H9 (cell line): ENCODE data around the gene GMPR. TPM values are rescaled to one million over a fixed set of nuclear protein-coding genes. Genes with fewer than 3 reads are reported as not detected.

Source experiments
- DNase-seq: peaks from one replicate; pipeline ENCODE4 v3.0.0-alpha.2; 2017
- H2AFZ ChIP-seq: one replicate; pipeline ENCODE4 v1.6.1; 2013; ENCODE audit warnings: mild to moderate bottlenecking, low read length, control low read depth, moderate library complexity
- H2AK5ac ChIP-seq: 2 replicates; pipeline ENCODE4 v1.6.1; 2013; ENCODE audit warnings: low read length, control low read depth, mixed read lengths; ENCODE audit not compliant: insufficient read length
- H2BK120ac ChIP-seq: one replicate; pipeline ENCODE4 v1.6.1; 2013; ENCODE audit warnings: low read depth, mild to moderate bottlenecking, low read length, control low read depth, inconsistent platforms; ENCODE audit not compliant: poor library complexity, severe bottlenecking
- H2BK12ac ChIP-seq: 2 replicates; pipeline ENCODE4 v1.6.1; 2013; ENCODE audit warnings: low read length, control low read depth, mixed read lengths, low read depth; ENCODE audit not compliant: insufficient read length
- H2BK15ac ChIP-seq: 2 replicates; pipeline ENCODE4 v1.6.1; 2013; ENCODE audit warnings: low read depth, low read length, control low read depth
- H2BK20ac ChIP-seq: one replicate; pipeline ENCODE4 v1.6.1; 2013; ENCODE audit warnings: low read depth, mild to moderate bottlenecking, low read length, control low read depth, inconsistent platforms; ENCODE audit not compliant: poor library complexity, severe bottlenecking
- H2BK5ac ChIP-seq: 2 replicates; pipeline ENCODE4 v1.6.1; 2013; ENCODE audit warnings: low read length, control low read depth, mixed read lengths; ENCODE audit not compliant: insufficient read length
- H3K14ac ChIP-seq: 2 replicates; pipeline ENCODE4 v1.6.1; 2013; ENCODE audit warnings: low read length, control low read depth; ENCODE audit not compliant: insufficient read depth
- H3K18ac ChIP-seq: 2 replicates; pipeline ENCODE4 v1.6.1; 2013; ENCODE audit warnings: low read depth, mild to moderate bottlenecking, mixed read lengths, low read length, control low read depth; ENCODE audit not compliant: insufficient read length
- H3K23ac ChIP-seq: 2 replicates; pipeline ENCODE4 v1.6.1; 2013; ENCODE audit warnings: low read length, control low read depth, mixed read lengths, low read depth; ENCODE audit not compliant: insufficient read length
- H3K23me2 ChIP-seq: 2 replicates; pipeline ENCODE4 v1.6.1; 2013; ENCODE audit warnings: low read depth, mild to moderate bottlenecking, mixed read lengths, low read length, control low read depth; ENCODE audit not compliant: insufficient read length, poor library complexity, severe bottlenecking
- H3K27ac ChIP-seq: 2 replicates; pipeline ENCODE4 v1.5.1; 2013; ENCODE audit warnings: low read length, control low read depth, mixed read lengths, low read depth; ENCODE audit not compliant: insufficient read length
- H3K27me3 ChIP-seq: 2 replicates; pipeline ENCODE4 v1.6.1; 2013; ENCODE audit warnings: low read length, control low read depth, inconsistent platforms; ENCODE audit not compliant: insufficient read depth
- H3K4ac ChIP-seq: 2 replicates; pipeline ENCODE4 v1.6.1; 2013; ENCODE audit warnings: low read depth, mild to moderate bottlenecking, control low read depth, inconsistent platforms, low read length, moderate library complexity
- H3K4me1 ChIP-seq: 2 replicates; pipeline ENCODE4 v1.6.1; 2013; ENCODE audit warnings: low read length, control low read depth, inconsistent platforms; ENCODE audit not compliant: insufficient read depth
- H3K4me2 ChIP-seq: 2 replicates; pipeline ENCODE4 v1.6.1; 2013; ENCODE audit warnings: low read length, control low read depth, mixed read lengths; ENCODE audit not compliant: insufficient read length, insufficient read depth
- H3K56ac ChIP-seq: 2 replicates; pipeline ENCODE4 v1.6.1; 2013; ENCODE audit warnings: low read depth, mild to moderate bottlenecking, mixed read lengths, low read length, control low read depth; ENCODE audit not compliant: insufficient read length
- H3K79me1 ChIP-seq: 2 replicates; pipeline ENCODE4 v1.6.1; 2013; ENCODE audit warnings: low read depth, mild to moderate bottlenecking, moderate library complexity, low read length, control low read depth, inconsistent platforms; ENCODE audit not compliant: insufficient read depth, poor library complexity, severe bottlenecking
- H3K79me2 ChIP-seq: 2 replicates; pipeline ENCODE4 v1.6.1; 2013; ENCODE audit warnings: low read length, control low read depth, inconsistent platforms; ENCODE audit not compliant: insufficient read depth
- H3K9ac ChIP-seq: 2 replicates; pipeline ENCODE4 v1.6.1; 2013; ENCODE audit warnings: low read length, control low read depth, mixed read lengths; ENCODE audit not compliant: insufficient read length; ENCODE audit errors: extremely low read depth
- H3K9me3 ChIP-seq: one replicate; pipeline ENCODE4 v1.6.1; 2013; ENCODE audit warnings: low read depth, low read length, inconsistent platforms; ENCODE audit not compliant: control insufficient read depth
- H3T11ph ChIP-seq: one replicate; pipeline ENCODE4 v1.6.1; 2013; ENCODE audit warnings: mild to moderate bottlenecking, low read length, control low read depth, inconsistent platforms
- H4K20me1 ChIP-seq: one replicate; pipeline ENCODE4 v1.6.1; 2013; ENCODE audit not compliant: control insufficient read depth, insufficient read length, insufficient read depth
- H4K5ac ChIP-seq: 2 replicates; pipeline ENCODE4 v1.6.1; 2013; ENCODE audit warnings: low read depth, mild to moderate bottlenecking, mixed read lengths, low read length, control low read depth; ENCODE audit not compliant: insufficient read length
- H4K8ac ChIP-seq: replicated peaks from 2 replicates; pipeline ENCODE4 v1.6.1; 2013; ENCODE audit warnings: low read length, control low read depth, mixed read lengths, low read depth; ENCODE audit not compliant: insufficient read length
- H4K91ac ChIP-seq: 2 replicates; pipeline ENCODE4 v1.6.1; 2013; ENCODE audit warnings: low read depth, mild to moderate bottlenecking, moderate library complexity, mixed read lengths, low read length, control low read depth; ENCODE audit not compliant: insufficient read length
- H3K27ac Mint-ChIP-seq, 3 experiments: 2 replicates in 2 of 3; 3 replicates in 1 of 3; pipeline ENCODE4 v1.8.0; 2020 to 2021; ENCODE audit warnings: mixed read lengths in 3 of 3, mild to moderate bottlenecking in 1 of 3, moderate library complexity in 1 of 3
- H3K27me3 Mint-ChIP-seq: 2 replicates; pipeline ENCODE4 v1.8.0; 2021; ENCODE audit warnings: low read depth, mild to moderate bottlenecking, moderate library complexity, mixed read lengths
- H3K36me3 Mint-ChIP-seq, 3 experiments: 2 replicates in 2 of 3; 3 replicates in 1 of 3; pipeline ENCODE4 v1.8.0; 2020 to 2021; ENCODE audit warnings: low read depth in 3 of 3, mixed read lengths in 3 of 3; ENCODE audit not compliant: insufficient read depth in 1 of 3
- H3K4me1 Mint-ChIP-seq, 2 experiments: 2 replicates each; pipeline ENCODE4 v1.8.0; 2020; ENCODE audit warnings: mixed read lengths in 2 of 2
- H3K4me3 Mint-ChIP-seq, 2 experiments: 2 replicates in 1 of 2; 3 replicates in 1 of 2; pipeline ENCODE4 v1.8.0; 2020 to 2021; ENCODE audit warnings: mild to moderate bottlenecking in 2 of 2, mixed read lengths in 2 of 2, moderate library complexity in 1 of 2
- H3K9me3 Mint-ChIP-seq, 2 experiments: 2 replicates in 1 of 2; 3 replicates in 1 of 2; pipeline ENCODE4 v1.8.0; 2020; ENCODE audit warnings: mild to moderate bottlenecking in 2 of 2, mixed read lengths in 2 of 2, moderate library complexity in 1 of 2
- CTCF ChIP-seq: fragments of 200-600 bp; sonication (generic); conservative IDR thresholded peaks from 3 replicates; pipeline ENCODE4 v1.8.0; 2021; ENCODE audit warnings: antibody characterized with exemption, mild to moderate bottlenecking
- WGBS: extraction: QIAGEN DNeasy Blood & Tissue Kit; methylation state at CpG from one replicate; pipeline ENCODE4 v1.1.7; 2013; ENCODE audit warnings: missing lambda C conversion rate, low lambda C conversion rate, mixed read lengths; ENCODE audit not compliant: insufficient read length; ENCODE audit errors: extremely low coverage; 5-methylcytosine and 5-hydroxymethylcytosine counted together
- total RNA-seq: library from RNA; stranded (reverse); gene quantifications from 2 replicates; pipeline ENCODE4 v1.2.1, GENCODE V29; 2021

The GMPR gene
- total RNA-seq, 1 experiment from 2014 or later: 0.70 TPM

GRCh38 chr6:16333580-16333979 lies 95.2 kb downstream of the GMPR start:
- Histone ChIP-seq H3K18ac (no peak overlapping the region), H3K4ac (no peak overlapping the region), H3K27me3 (no peaks in the 10 kb centered on the region), H3K4me2 (no peak overlapping the region), H3K79me2 (no peaks in the 10 kb centered on the region), H2AK5ac (no peak overlapping the region), H2AFZ (no peak overlapping the region), H3K4me1 (0 out of 2 replicates have a peak, but pooled peaks cover 3% of the 10 kb centered on the region), H3K79me1 (no peaks in the 10 kb centered on the region), H4K20me1 (no peaks in the 10 kb centered on the region), H3K14ac (no peak overlapping the region), H3K9ac (no peak overlapping the region), H2BK15ac (no peak overlapping the region), H3K23me2 (no peaks in the 10 kb centered on the region), H3K56ac (no peak overlapping the region), H2BK12ac (no peak overlapping the region), H2BK5ac (no peak overlapping the region), H3K23ac (no peak overlapping the region), H3K9me3 (no peaks in the 10 kb centered on the region), H3T11ph (no peak overlapping the region), H2BK20ac (no peak overlapping the region), H3K27ac (no peak overlapping the region), H2BK120ac (no peak overlapping the region), H4K8ac (no peak overlapping the region), H4K91ac (no peak overlapping the region), H4K5ac (no peak overlapping the region)
- Mint-ChIP-seq H3K36me3 (no peaks in the 10 kb centered on the region), H3K4me1 (peaks cover 4 to 5% of the 10 kb centered on the region in 2 experiments; a peak in 2 of 4 replicates), H3K27ac (no peak overlapping the region), H3K27me3 (peaks cover 3% of the 10 kb centered on the region; the same call in 1 of the 2 replicates), H3K4me3 (no peak overlapping the region), H3K9me3 (no peaks in the 10 kb centered on the region)
- no CpG with 5 or more reads among the region's 3 CpGs for WGBS
- no peak for TF ChIP-seq CTCF
- DNase-seq: no peak
